H1 (cell line): ENCODE results near the gene ACTR1A.

Source experiments
- CTCF ChIP-seq, 3 experiments: IDR thresholded peaks; 1 replicate in 2 of 3; 2 replicates in 1 of 3; pipeline versions ENCODE4 v1.5.1 to v1.6.1; 2011; ENCODE audit warnings: low read length in 3 of 3, mild to moderate bottlenecking in 3 of 3, inconsistent platforms in 2 of 3, low read depth in 1 of 3, moderate library complexity in 1 of 3; ENCODE audit not compliant: insufficient read depth in 1 of 3; ENCODE audit errors: control extremely low read depth in 1 of 3
- EZH2 ChIP-seq: fragments of 200-600 bp; sonication (generic); IDR thresholded peaks from 2 replicates; pipeline ENCODE4 v1.7.1; 2012; ENCODE audit warnings: low read depth, mild to moderate bottlenecking, moderate library complexity, low read length, inconsistent platforms; ENCODE audit not compliant: severe bottlenecking
- TF ChIP-seq, protein P1 (sequence below): IDR thresholded peaks from 2 replicates; pipeline ENCODE4 v1.6.1; 2011; ENCODE audit warnings: low read length, improper control_type of control experiment

GRCh38 chr10:102437515-102437914 lies 65.0 kb downstream of the ACTR1A start:
- no peak for TF ChIP-seq CTCF (IDR thresholded peaks at IDR 0.05; ENCODE audit: control extremely low read depth in 1 of 3, insufficient read depth in 1 of 3, low read depth in 1 of 3, low read length in 3 of 3)
- TF ChIP-seq, protein P1, sequence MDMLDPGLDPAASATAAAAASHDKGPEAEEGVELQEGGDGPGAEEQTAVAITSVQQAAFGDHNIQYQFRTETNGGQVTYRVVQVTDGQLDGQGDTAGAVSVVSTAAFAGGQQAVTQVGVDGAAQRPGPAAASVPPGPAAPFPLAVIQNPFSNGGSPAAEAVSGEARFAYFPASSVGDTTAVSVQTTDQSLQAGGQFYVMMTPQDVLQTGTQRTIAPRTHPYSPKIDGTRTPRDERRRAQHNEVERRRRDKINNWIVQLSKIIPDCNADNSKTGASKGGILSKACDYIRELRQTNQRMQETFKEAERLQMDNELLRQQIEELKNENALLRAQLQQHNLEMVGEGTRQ, result no peak
- no peak for TF ChIP-seq EZH2
